ENCODE results near the gene TTC16. TPM values are rescaled to one million over a fixed set of nuclear protein-coding genes. Genes with fewer than 3 reads are reported as not detected.

Gene TTC16
- polyA plus RNA-seq, 4 donors = 0.01 to 0.03 TPM; not detected in 2

GRCh38 chr9:127769929-127770582 lies 54.2 kb downstream of the TTC16 start:
- no peak for FAIRE-seq

DNA sequence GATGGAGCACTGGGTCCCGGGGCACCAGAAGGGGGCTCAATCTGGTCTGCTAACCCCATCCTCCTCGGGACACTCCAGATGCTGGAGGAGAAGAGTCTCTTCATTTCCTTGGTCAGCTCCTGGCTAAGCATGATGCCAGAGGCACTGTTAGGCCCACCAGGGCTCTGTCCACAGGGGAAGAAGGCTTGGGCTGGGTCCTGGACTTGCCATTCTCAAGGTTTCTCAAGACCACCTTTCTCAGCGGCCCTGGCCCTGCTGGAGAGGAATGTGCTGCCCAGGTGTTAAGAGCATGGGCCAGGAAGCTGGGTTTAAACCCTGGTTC lies 54.7 kb downstream of the TTC16 start:
- H3K27me3 ChIP-seq (ENCODE audit: control insufficient read depth in 3 of 3, insufficient read depth in 3 of 3, low read length in 3 of 3) = peaks cover 0 to 24% (median 0%) of the 10 kb centered on the region in 3 donors
- H3K4me1 ChIP-seq (ENCODE audit: control insufficient read depth in 3 of 3, insufficient read depth in 2 of 3, low read depth in 1 of 3, low read length in 2 of 3) = peaks cover 0 to 16% (median 2%) of the 10 kb centered on the region in 3 donors
- FAIRE-seq = no peak
- no peaks in the 10 kb centered on the region for H3K36me3 ChIP-seq (ENCODE audit: control insufficient read depth in 3 of 3, insufficient read depth in 2 of 3, low read depth in 1 of 3, low read length in 3 of 3)
- peak overlapping the region in 2 of 3 donors; percentile 39 to 77 for H3K27ac ChIP-seq (ENCODE audit: low read depth in 1 of 3, low read length in 2 of 3)
- peak overlapping the region in 2 of 3 donors; percentile 46 to 50 for H3K4me3 ChIP-seq (ENCODE audit: low read depth in 1 of 3, low read length in 3 of 3)
- H3K9me3 ChIP-seq (ENCODE audit: control insufficient read depth in 2 of 2, insufficient read depth in 1 of 2, low read depth in 1 of 2, low read length in 1 of 2) = no peaks in the 10 kb centered on the region
- DNase-seq = no peak
- 33 to 50% (median 42%) methylated on average over 3 of the region's 3 CpGs for WGBS, 3 donors

More at GRCh38 chr9:127769929-127770582, 54.2 kb downstream of the TTC16 start:
- DNase-seq = no peak
- Histone ChIP-seq H3K27me3 (ENCODE audit: control insufficient read depth in 3 of 3, insufficient read depth in 3 of 3, low read length in 3 of 3) (peaks cover 0 to 25% (median 0%) of the 10 kb centered on the region in 3 donors), H3K4me1 (ENCODE audit: control insufficient read depth in 3 of 3, insufficient read depth in 2 of 3, low read depth in 1 of 3, low read length in 2 of 3) (peaks cover 0 to 16% (median 2%) of the 10 kb centered on the region in 3 donors), H3K36me3 (ENCODE audit: control insufficient read depth in 3 of 3, insufficient read depth in 2 of 3, low read depth in 1 of 3, low read length in 3 of 3) (no peaks in the 10 kb centered on the region), H3K27ac (ENCODE audit: low read depth in 1 of 3, low read length in 2 of 3) (peak overlapping the region in 2 of 3 donors; percentile 39 to 77), H3K4me3 (ENCODE audit: low read depth in 1 of 3, low read length in 3 of 3) (peak overlapping the region in 1 of 3 donors; percentile 50), H3K9me3 (ENCODE audit: control insufficient read depth in 2 of 2, insufficient read depth in 1 of 2, low read depth in 1 of 2, low read length in 1 of 2) (no peaks in the 10 kb centered on the region)
- 53 to 62% (median 57%) methylated on average over 4 of the region's 4 CpGs for WGBS, 3 donors

DNA sequence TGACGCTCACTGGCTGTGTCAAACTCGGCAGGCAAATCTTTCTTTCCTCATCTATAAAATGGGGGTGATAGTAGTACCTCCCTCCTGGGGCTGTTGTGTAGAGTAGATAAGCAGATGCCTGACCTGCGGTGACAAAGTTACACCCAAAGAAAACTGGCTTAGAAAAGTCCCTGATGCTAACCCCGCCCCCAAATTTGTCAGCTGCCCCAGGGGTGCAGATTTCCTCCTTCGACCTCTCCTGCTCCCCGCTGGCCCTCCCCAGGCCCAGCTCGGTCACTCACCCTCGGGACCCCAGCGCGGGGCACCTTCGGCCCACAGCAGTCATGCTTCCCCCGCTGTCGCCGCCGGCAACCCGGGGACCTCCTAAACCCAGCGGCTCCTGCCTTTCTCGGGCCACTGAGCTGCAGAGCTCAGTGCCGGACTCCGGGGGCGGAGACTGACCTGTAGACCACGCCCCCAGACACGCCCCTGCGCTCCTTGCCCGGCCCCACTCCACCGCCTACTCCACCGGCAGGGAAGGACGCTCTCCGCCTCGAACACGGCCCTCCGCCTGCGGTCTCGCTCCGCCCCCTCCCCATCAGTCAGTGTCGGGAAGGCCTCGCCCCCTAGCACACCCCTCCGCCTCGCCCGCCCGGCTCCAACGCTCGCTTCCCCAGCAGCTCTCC lies 55.2 kb downstream of the TTC16 start:
- DNase-seq (peak; percentile 96 to 98), FAIRE-seq (no peak)
- no peaks in the 10 kb centered on the region for H3K36me3 ChIP-seq (ENCODE audit: control insufficient read depth in 3 of 3, insufficient read depth in 2 of 3, low read depth in 1 of 3, low read length in 3 of 3)
- peaks cover 0 to 24% (median 0%) of the 10 kb centered on the region in 3 donors for H3K27me3 ChIP-seq (ENCODE audit: control insufficient read depth in 3 of 3, insufficient read depth in 3 of 3, low read length in 3 of 3)
- peak overlapping the region in 1 of 3 donors; percentile 77 for H3K27ac ChIP-seq (ENCODE audit: low read depth in 1 of 3, low read length in 2 of 3)
- peaks cover 0 to 16% (median 2%) of the 10 kb centered on the region in 3 donors for H3K4me1 ChIP-seq (ENCODE audit: control insufficient read depth in 3 of 3, insufficient read depth in 2 of 3, low read depth in 1 of 3, low read length in 2 of 3)
- no peaks in the 10 kb centered on the region for H3K9me3 ChIP-seq (ENCODE audit: control insufficient read depth in 2 of 2, insufficient read depth in 1 of 2, low read depth in 1 of 2, low read length in 1 of 2)
- WGBS, 3 donors = 1 to 2% (median 2%) methylated on average over 37 to 43 of the region's 43 CpGs
- H3K4me3 ChIP-seq (ENCODE audit: low read depth in 1 of 3, low read length in 3 of 3) = peak overlapping the region; percentile 38 to 50 (median 46)

GRCh38 chr9:127771570-127772189 lies 55.8 kb downstream of the TTC16 start:
- Histone ChIP-seq H3K4me3 (ENCODE audit: low read depth in 1 of 3, low read length in 3 of 3) (peak overlapping the region in 2 of 3 donors; percentile 46 to 50), H3K36me3 (ENCODE audit: control insufficient read depth in 3 of 3, insufficient read depth in 2 of 3, low read depth in 1 of 3, low read length in 3 of 3) (no peaks in the 10 kb centered on the region), H3K27me3 (ENCODE audit: control insufficient read depth in 3 of 3, insufficient read depth in 3 of 3, low read length in 3 of 3) (peaks cover 0 to 27% (median 0%) of the 10 kb centered on the region in 3 donors), H3K9me3 (ENCODE audit: control insufficient read depth in 2 of 2, insufficient read depth in 1 of 2, low read depth in 1 of 2, low read length in 1 of 2) (no peaks in the 10 kb centered on the region), H3K4me1 (ENCODE audit: control insufficient read depth in 3 of 3, insufficient read depth in 2 of 3, low read depth in 1 of 3, low read length in 2 of 3) (peaks cover 0 to 16% (median 2%) of the 10 kb centered on the region in 3 donors), H3K27ac (ENCODE audit: low read depth in 1 of 3, low read length in 2 of 3) (peak overlapping the region in 1 of 3 donors; percentile 29)
- FAIRE-seq = no peak
- DNase-seq = no peak
- WGBS, 3 donors = 2 to 6% (median 5%) methylated on average over 18 to 19 of the region's 19 CpGs

DNA sequence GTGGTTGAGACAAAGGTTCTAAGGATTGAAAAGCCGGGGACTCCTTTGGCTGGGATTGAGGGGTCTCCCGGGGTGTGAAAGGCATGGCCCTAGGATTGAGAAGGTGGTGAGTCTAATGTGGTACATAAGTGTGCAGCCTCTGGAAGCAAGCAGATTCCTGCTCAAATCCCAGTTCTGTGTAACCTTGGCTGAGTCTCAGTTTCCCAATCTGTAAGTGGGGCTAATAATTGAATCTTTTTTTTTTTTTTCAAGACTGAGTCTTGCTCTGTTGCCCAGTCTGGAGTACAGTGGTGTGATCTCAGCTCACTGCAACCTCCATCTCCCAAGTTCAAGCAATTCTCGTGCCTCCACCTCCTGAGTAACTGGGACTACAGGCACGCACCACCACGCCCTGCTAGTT lies 56.7 kb downstream of the TTC16 start:
- no peak for DNase-seq
- Histone ChIP-seq H3K4me1 (ENCODE audit: control insufficient read depth in 3 of 3, insufficient read depth in 2 of 3, low read depth in 1 of 3, low read length in 2 of 3) (peaks cover 0 to 16% (median 2%) of the 10 kb centered on the region in 3 donors), H3K36me3 (ENCODE audit: control insufficient read depth in 3 of 3, insufficient read depth in 2 of 3, low read depth in 1 of 3, low read length in 3 of 3) (no peaks in the 10 kb centered on the region), H3K27me3 (ENCODE audit: control insufficient read depth in 3 of 3, insufficient read depth in 3 of 3, low read length in 3 of 3) (peaks cover 0 to 23% (median 0%) of the 10 kb centered on the region in 3 donors), H3K27ac (ENCODE audit: low read depth in 1 of 3, low read length in 2 of 3) (no peak overlapping the region), H3K4me3 (ENCODE audit: low read depth in 1 of 3, low read length in 3 of 3) (no peak overlapping the region), H3K9me3 (ENCODE audit: control insufficient read depth in 2 of 2, insufficient read depth in 1 of 2, low read depth in 1 of 2, low read length in 1 of 2) (no peaks in the 10 kb centered on the region)
- no peak for FAIRE-seq
- 80 to 92% (median 90%) methylated on average over 5 of the region's 5 CpGs for WGBS, 3 donors

DNA sequence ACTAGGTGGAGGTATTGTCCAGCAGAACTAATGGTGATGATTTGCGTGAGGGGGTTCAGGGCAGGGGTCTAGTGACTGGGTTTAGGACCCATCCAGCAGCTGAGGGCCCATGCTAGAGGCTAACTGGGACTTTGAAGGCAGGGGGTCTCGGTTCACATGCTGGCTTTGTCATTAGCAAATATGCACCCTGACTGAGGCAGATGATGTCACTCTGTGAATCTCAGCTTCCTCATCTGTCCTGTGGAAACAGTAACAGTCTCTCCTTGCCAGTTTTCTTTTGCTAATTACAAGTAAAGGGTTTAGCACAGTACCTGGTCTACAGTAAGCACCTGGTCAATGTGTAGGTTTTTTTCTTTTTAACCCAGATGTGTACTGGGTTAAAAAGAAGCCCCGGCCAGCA lies 57.4 kb downstream of the TTC16 start:
- no peaks in the 10 kb centered on the region for H3K36me3 ChIP-seq (ENCODE audit: control insufficient read depth in 3 of 3, insufficient read depth in 2 of 3, low read depth in 1 of 3, low read length in 3 of 3)
- no peak overlapping the region for H3K27ac ChIP-seq (ENCODE audit: low read depth in 1 of 3, low read length in 2 of 3)
- H3K4me1 ChIP-seq (ENCODE audit: control insufficient read depth in 3 of 3, insufficient read depth in 2 of 3, low read depth in 1 of 3, low read length in 2 of 3) = peaks cover 0 to 13% (median 2%) of the 10 kb centered on the region in 3 donors
- no peak for FAIRE-seq
- peaks cover 0 to 23% (median 0%) of the 10 kb centered on the region in 3 donors for H3K27me3 ChIP-seq (ENCODE audit: control insufficient read depth in 3 of 3, insufficient read depth in 3 of 3, low read length in 3 of 3)
- H3K4me3 ChIP-seq (ENCODE audit: low read depth in 1 of 3, low read length in 3 of 3) = no peak overlapping the region
- H3K9me3 ChIP-seq (ENCODE audit: control insufficient read depth in 2 of 2, insufficient read depth in 1 of 2, low read depth in 1 of 2, low read length in 1 of 2) = no peaks in the 10 kb centered on the region
- WGBS, 3 donors = 83 to 90% (median 88%) methylated on average over 3 of the region's 3 CpGs
- DNase-seq = no peak

GRCh38 chr9:127773981-127774380 lies 58.1 kb downstream of the TTC16 start:
- Histone ChIP-seq H3K9me3 (ENCODE audit: control insufficient read depth in 2 of 2, insufficient read depth in 1 of 2, low read depth in 1 of 2, low read length in 1 of 2) (no peaks in the 10 kb centered on the region), H3K4me3 (ENCODE audit: low read depth in 1 of 3, low read length in 3 of 3) (no peak overlapping the region), H3K4me1 (ENCODE audit: control insufficient read depth in 3 of 3, insufficient read depth in 2 of 3, low read depth in 1 of 3, low read length in 2 of 3) (peaks cover 0 to 13% (median 2%) of the 10 kb centered on the region in 3 donors), H3K36me3 (ENCODE audit: control insufficient read depth in 3 of 3, insufficient read depth in 2 of 3, low read depth in 1 of 3, low read length in 3 of 3) (no peaks in the 10 kb centered on the region), H3K27ac (ENCODE audit: low read depth in 1 of 3, low read length in 2 of 3) (no peak overlapping the region), H3K27me3 (ENCODE audit: control insufficient read depth in 3 of 3, insufficient read depth in 3 of 3, low read length in 3 of 3) (peaks cover 0 to 23% (median 0%) of the 10 kb centered on the region in 3 donors)
- no peak for FAIRE-seq
- WGBS, 3 donors = 76 to 90% (median 86%) methylated on average over 10 of the region's 10 CpGs
- no peak for DNase-seq

GRCh38 chr9:127776195-127776923 lies 60.5 kb downstream of the TTC16 start:
- Histone ChIP-seq H3K27me3 (ENCODE audit: control insufficient read depth in 3 of 3, insufficient read depth in 3 of 3, low read length in 3 of 3) (peaks cover 0 to 15% (median 0%) of the 10 kb centered on the region in 3 donors), H3K27ac (ENCODE audit: low read depth in 1 of 3, low read length in 2 of 3) (peak overlapping the region in 2 of 3 donors; percentile 47 to 84), H3K4me3 (ENCODE audit: low read depth in 1 of 3, low read length in 3 of 3) (peak overlapping the region; percentile 3 to 52 (median 48)), H3K4me1 (ENCODE audit: control insufficient read depth in 3 of 3, insufficient read depth in 2 of 3, low read depth in 1 of 3, low read length in 2 of 3) (peaks cover 0 to 4% (median 0%) of the 10 kb centered on the region in 3 donors), H3K36me3 (ENCODE audit: control insufficient read depth in 3 of 3, insufficient read depth in 2 of 3, low read depth in 1 of 3, low read length in 3 of 3) (no peaks in the 10 kb centered on the region), H3K9me3 (ENCODE audit: control insufficient read depth in 2 of 2, insufficient read depth in 1 of 2, low read depth in 1 of 2, low read length in 1 of 2) (no peaks in the 10 kb centered on the region)
- 46 to 59% (median 53%) methylated on average over 15 of the region's 15 CpGs for WGBS, 3 donors
- FAIRE-seq (no peak), DNase-seq (peak in 1 of 2 donors; percentile 39)
